COLO668 (cell line): ENCODE data around the gene SLFN12.
"Not testable (repeated sequence)": the region's sequence is repeated elsewhere in the genome, so short reads cannot be mapped to it uniquely, and the experiment has no call there.

ENCODE experiments used
- DNase-seq: peaks from one replicate; lab custom pipeline; 2025; ENCODE audit not compliant: unreplicated experiment; lab: John Stamatoyannopoulos, UW

The SLFN12 gene

DNA sequence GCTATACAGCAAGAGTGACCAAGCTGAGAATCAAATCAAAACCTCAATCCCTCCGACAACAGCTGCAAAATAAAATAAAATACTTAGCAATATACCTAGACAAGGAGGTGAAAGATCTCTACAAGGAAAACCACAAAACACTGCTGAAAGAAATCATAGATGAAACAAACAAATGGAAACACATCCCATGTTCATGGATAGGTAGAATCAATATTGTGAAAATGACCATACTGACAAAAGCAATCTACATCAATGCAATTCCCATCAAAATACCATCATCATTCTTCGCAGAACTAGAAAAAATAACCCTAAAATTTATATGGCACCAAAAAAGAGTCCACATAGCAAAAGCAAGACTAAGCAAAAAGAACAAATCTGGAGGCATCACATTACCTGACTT is 17.6 kb downstream of the SLFN12 start:
- not testable (repeated sequence) for DNase-seq

DNA sequence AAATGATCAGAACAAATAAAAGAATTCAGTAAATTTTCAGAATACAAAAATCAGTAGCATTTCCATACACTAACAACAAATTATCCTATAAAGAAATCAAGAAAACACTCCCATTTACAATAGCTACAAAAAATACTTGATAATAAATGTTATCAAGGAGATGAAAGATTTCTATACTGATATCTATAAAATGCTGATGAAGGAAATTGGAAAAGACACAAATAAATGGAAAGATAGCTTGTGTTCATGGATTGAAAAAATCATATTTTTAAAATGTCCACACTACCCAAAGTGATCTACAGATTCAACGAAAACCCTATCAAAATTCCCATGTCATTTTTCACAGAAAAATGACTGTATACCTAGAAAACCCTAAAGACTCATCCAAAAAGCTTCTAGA is 18.1 kb downstream of the SLFN12 start:
- DNase-seq: no peak

DNA sequence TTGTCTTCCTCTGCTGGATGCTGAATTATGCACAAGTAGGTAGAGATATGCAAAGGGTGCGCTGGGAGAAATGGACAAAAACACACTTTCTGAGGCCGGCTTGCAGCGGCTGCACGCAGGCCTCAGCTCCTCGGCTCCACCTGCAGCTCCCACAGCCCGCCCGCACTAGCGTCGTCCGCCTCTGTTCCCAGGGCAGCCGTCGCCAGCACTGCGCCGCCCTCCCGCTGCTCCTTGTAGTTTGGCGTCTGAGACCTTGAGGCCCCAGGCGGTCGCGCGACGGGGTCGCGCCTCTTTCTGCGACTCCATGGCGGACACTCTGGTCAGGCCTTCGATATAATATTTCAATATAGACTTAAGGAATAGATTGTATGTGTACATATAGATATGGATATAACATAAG is 24.8 kb downstream of the SLFN12 start:
- DNase-seq: no peak

GRCh38 chr17:35406568-35406967 is 25.7 kb downstream of the SLFN12 start:
- DNase-seq: no peak

GRCh38 chr17:35404360-35404759 is 27.9 kb downstream of the SLFN12 start:
- no peak for DNase-seq

GRCh38 chr17:35393783-35394182 is 38.5 kb downstream of the SLFN12 start:
- not testable (repeated sequence) for DNase-seq

GRCh38 chr17:35390663-35391062 is 41.6 kb downstream of the SLFN12 start:
- DNase-seq: no peak

DNA sequence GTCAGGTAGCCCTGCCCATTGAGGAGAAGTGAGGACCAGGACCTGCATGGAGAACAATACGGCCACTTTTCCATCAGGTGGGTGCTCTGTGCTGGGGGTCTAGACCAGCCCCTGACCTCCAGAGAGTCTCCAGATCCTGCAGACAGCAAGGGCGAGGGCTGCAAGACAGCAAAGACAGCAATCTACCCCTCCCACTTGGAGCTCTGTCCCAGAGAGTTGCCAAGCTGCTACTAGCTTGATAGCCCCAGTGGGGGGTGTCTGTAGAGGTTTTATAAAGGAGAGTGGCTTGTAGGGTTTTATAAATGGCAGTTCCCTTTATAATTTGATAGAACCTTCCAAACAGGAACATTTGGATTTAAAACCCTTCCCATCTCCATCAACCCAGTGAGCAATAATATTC is 42.1 kb downstream of the SLFN12 start:
- DNase-seq: no peak

GRCh38 chr17:35387496-35387895 is 44.8 kb downstream of the SLFN12 start:
- DNase-seq: no peak

GRCh38 chr17:35377706-35378105 is 54.6 kb downstream of the SLFN12 start:
- DNase-seq: no peak

GRCh38 chr17:35377068-35377467 is 55.2 kb downstream of the SLFN12 start:
- DNase-seq: no peak

GRCh38 chr17:35376245-35376644 is 56.1 kb downstream of the SLFN12 start:
- no peak for DNase-seq

GRCh38 chr17:35374766-35375344 is 57.4 kb downstream of the SLFN12 start:
- DNase-seq: no peak

DNA sequence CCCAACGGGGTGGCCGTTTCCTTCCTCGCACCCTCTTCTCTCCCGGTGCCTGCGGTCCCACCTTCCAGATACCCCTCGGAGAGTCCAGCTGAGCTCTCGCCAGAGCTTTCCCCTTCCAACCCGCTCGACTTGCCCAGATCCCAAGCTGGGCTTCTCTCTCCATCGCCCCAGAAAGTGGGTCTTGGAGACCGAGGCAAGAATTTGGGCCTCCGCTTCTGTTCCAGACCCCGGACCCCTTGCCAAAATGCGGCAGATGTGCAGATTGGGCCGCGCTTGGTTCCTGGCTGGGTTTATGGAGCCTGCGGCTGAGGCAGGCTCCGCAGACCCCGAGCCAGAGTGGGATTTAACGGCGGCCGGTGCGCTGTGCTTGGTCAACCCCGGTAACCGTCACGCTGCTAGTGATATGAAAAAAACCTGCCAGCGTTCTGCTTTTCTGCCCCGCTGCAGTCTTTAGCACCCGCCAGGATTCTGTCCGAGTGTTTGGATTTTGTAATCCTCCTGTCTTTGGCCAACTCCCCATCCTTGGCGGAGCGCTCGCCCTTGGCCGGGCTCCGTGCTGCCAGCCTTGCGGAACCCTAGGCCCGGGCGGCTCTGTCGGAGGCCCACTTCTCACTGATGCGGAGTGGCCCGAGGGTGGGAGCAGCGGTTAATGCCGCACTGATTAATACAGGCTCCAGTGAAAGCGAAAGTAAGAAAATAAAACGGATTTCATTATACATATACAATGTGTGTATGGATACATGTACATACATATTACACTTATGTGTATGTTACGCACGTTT is 58.1 kb downstream of the SLFN12 start:
- peak; percentile 48 for DNase-seq

GRCh38 chr17:35373534-35373983 is 58.7 kb downstream of the SLFN12 start, which contains the start of gene SLFN11:
Gene SLFN11 (minus strand): TSS chr17:35373621. CDS start chr17:35363807, 9,814 bp downstream.
- peak; percentile 84 for DNase-seq

- DNase-seq: peak; percentile 79
These were observed 59.3 kb downstream of the SLFN12 start for GRCh38 chr17:35372846-35373533.

DNA sequence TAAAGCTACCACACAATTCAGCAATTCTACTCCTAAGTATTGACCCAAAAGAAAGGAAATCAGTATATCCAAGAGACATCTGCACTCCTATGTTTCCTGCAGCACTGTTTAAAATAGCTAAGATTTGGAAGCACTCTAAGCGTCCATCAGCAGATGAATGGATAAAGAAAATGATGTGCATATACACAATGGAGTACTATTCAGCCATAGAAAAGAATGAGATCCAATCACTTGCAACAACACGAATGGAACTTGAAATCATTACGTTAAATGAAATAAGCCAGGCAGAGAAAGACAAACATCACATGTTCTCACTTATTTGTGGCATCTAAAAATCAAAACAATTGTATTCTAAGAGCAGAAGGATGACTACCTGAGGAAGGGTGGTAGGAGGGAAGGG is 60.4 kb downstream of the SLFN12 start:
- DNase-seq: no peak

- DNase-seq: no peak
These were observed 64.0 kb downstream of the SLFN12 start for GRCh38 chr17:35368081-35368830.

DNA sequence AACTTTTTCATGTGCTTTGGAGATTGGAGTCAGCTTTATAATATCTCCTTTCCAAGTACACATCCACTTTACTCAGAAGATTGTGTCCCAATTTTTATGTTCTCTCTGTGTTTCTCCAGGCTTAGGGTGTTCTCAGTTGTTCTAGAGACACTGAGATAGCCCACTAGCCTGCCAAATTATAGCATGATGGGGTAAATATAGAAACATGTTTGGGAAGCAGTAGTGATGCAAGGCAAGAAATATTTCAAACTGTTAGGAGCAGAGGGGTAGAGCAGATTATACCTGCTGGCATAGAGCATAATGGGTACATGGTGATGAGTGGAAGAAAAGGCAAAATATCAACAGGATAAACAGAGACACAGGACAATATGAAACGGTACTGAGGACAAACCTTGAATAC is 71.3 kb downstream of the SLFN12 start:
- DNase-seq: no peak
